NCI-H2196 (cell line): ENCODE data around the gene PRODH2.

Experiments
- DNase-seq: peaks from one replicate; lab custom pipeline; 2025; ENCODE audit not compliant: unreplicated experiment; lab: John Stamatoyannopoulos, UW

Gene PRODH2

GRCh38 chr19:35757749-35758608, 54.7 kb downstream of the PRODH2 start, which contains the start of gene PROSER3:
PROSER3 (plus strand) TSS chr19:35758176; CDS start chr19:35758216, 40 bp downstream.
- DNase-seq: peak; percentile 98

GRCh38 chr19:35757231-35757748, 55.4 kb downstream of the PRODH2 start:
- peak; percentile 69 for DNase-seq

GRCh38 chr19:35756377-35757230, 56.0 kb downstream of the PRODH2 start, which contains the start of gene HSPB6:
HSPB6 (minus strand) TSS chr19:35757029; CDS start chr19:35757008, 21 bp downstream.
- DNase-seq: no peak

GRCh38 chr19:35755550-35756376, 56.9 kb downstream of the PRODH2 start:
- DNase-seq: no peak

GRCh38 chr19:35755131-35755549, 57.5 kb downstream of the PRODH2 start:
- no peak for DNase-seq

- DNase-seq: no peak
Observed at GRCh38 chr19:35754370-35755130, 58.1 kb downstream of the PRODH2 start.

GRCh38 chr19:35753634-35754369, 58.8 kb downstream of the PRODH2 start:
- DNase-seq: no peak

- no peak for DNase-seq
Observed at GRCh38 chr19:35752746-35753350, 59.8 kb downstream of the PRODH2 start.

- no peak for DNase-seq
Observed at GRCh38 chr19:35751839-35752745, 60.6 kb downstream of the PRODH2 start.

- DNase-seq: no peak
Observed at GRCh38 chr19:35750167-35750566, 62.5 kb downstream of the PRODH2 start.
